A549 (cell line): ENCODE measurements around the gene TCF4.

Experiments used
- CBX8 ChIP-seq: fragments of 200-600 bp; sonication (generic); IDR thresholded peaks from 2 replicates; pipeline ENCODE4 v1.6.1; 2016
- CTCF ChIP-seq: fragments of >200 bp; sonication (Bioruptor Twin); formaldehyde crosslinking; IDR thresholded peaks from 3 replicates; pipeline ENCODE4 v1.5.1; 2016
- ELK1 ChIP-seq: fragments of 150-350 bp; IDR thresholded peaks from 2 replicates; pipeline ENCODE4 v1.6.1; 2014; ENCODE audit warnings: low read depth, mild to moderate bottlenecking, low read length
- FOXS1 ChIP-seq: fragments of 250-450 bp; sonication (Bioruptor Pico); IDR thresholded peaks from 2 replicates; pipeline ENCODE4 v1.5.0; 2020; ENCODE audit warnings: mild to moderate bottlenecking, moderate library complexity
- NFE2L2 ChIP-seq: fragments of 150-350 bp; conservative IDR thresholded peaks from 2 replicates; pipeline ENCODE4 v1.6.1; 2014; ENCODE audit warnings: low read length
- POLR2A ChIP-seq: IDR thresholded peaks from 2 replicates; pipeline ENCODE4 v1.6.1; 2012; ENCODE audit warnings: mild to moderate bottlenecking, low read length
- POLR2AphosphoS2 ChIP-seq: conservative IDR thresholded peaks from 2 replicates; pipeline ENCODE4 v1.6.1; 2012; ENCODE audit warnings: low read length, improper control_type of control experiment, inconsistent platforms
- RAD21 ChIP-seq, 2 experiments: fragments of >200 bp in 1 of 2; sonication (Bioruptor Twin) in 1 of 2; formaldehyde crosslinking in 1 of 2; IDR thresholded peaks in 1 of 2; conservative IDR thresholded peaks in 1 of 2; 2 replicates in 1 of 2; 3 replicates in 1 of 2; pipeline ENCODE4 v1.6.1; 2012 to 2018; ENCODE audit warnings: inconsistent platforms in 1 of 2
- REST ChIP-seq: fragments of 200-600 bp; sonication (generic); IDR thresholded peaks from 2 replicates; pipeline ENCODE4 v1.6.1; 2016; ENCODE audit warnings: antibody characterized with exemption, mild to moderate bottlenecking, moderate library complexity
- RFX5 ChIP-seq: fragments of 450-650 bp; IDR thresholded peaks from 2 replicates; pipeline ENCODE4 v1.7.1; 2014; ENCODE audit warnings: antibody characterized with exemption, mild to moderate bottlenecking, moderate library complexity
- SMC3 ChIP-seq: fragments of >200 bp; sonication (Bioruptor Twin); formaldehyde crosslinking; IDR thresholded peaks from 3 replicates; pipeline ENCODE4 v1.6.1; 2018; ENCODE audit warnings: inconsistent platforms

GRCh38 chr18:55523001-55523400 lies 65.0 kb downstream of the TCF4 start:
- TF ChIP-seq POLR2AphosphoS2, result no peak
- no peak for TF ChIP-seq RAD21 (conservative IDR thresholded peaks at IDR 0.05 in 1 of 2, IDR thresholded peaks at IDR 0.05 in 1 of 2)
- TF ChIP-seq SMC3, result no peak
- no peak for TF ChIP-seq NFE2L2
- TF ChIP-seq ELK1, result no peak
- no peak for TF ChIP-seq REST
- no peak for TF ChIP-seq CTCF
- no peak for TF ChIP-seq RFX5
- TF ChIP-seq FOXS1 (CRISPR knock-in tag), result no peak
- no peak for TF ChIP-seq POLR2A
- no peak for TF ChIP-seq CBX8
